Activated CD4-positive, alpha-beta T cell treated with anti-CD3 and anti-CD28 coated beads for 4 hours (primary cell): Measurements from ENCODE around the gene SPATA32.

Experiments used
- DNase-seq, 2 donors: peaks; one replicate each; pipeline ENCODE4 v3.0.0-alpha.2; 2020

SPATA32 gene

GRCh38 chr17:45293413-45294211 is 31.7 kb upstream of the SPATA32 start:
- DNase-seq: peak in 1 of 2 donors; percentile 33

DNA sequence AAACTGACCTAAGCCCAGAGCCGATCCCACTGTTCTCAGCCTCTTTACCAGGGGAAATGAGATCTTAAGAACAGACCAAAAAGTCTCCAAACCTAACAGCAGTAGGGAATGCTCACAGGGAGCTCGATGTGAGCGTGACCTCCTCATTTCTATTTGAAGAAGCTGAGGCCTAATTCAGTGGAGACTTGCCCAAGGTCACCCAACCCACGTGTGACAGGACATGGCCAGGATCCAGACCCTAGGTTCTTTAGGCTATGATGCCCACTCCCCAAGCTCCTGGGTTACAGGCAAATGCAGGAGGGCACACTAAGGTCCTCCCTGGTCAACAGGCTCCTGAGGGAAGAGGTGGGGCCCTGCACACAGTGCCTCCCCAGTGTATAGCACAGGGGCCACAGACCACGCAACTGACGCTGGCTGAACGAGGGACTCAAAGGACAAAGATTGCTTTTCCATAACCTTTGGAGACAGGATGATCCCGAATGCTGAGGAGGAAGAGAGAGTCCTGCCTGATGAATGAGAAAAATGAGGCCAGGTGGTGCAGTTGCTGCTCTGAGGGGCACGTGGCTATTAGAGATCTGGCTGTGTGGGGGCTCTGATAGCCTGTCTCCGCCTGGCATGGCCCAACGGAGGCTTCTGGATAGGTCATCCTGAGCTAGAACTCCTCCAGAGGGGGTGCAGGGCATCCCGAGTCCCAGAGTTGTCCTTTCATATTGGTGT is 31.0 kb upstream of the SPATA32 start:
- no peak for DNase-seq

DNA sequence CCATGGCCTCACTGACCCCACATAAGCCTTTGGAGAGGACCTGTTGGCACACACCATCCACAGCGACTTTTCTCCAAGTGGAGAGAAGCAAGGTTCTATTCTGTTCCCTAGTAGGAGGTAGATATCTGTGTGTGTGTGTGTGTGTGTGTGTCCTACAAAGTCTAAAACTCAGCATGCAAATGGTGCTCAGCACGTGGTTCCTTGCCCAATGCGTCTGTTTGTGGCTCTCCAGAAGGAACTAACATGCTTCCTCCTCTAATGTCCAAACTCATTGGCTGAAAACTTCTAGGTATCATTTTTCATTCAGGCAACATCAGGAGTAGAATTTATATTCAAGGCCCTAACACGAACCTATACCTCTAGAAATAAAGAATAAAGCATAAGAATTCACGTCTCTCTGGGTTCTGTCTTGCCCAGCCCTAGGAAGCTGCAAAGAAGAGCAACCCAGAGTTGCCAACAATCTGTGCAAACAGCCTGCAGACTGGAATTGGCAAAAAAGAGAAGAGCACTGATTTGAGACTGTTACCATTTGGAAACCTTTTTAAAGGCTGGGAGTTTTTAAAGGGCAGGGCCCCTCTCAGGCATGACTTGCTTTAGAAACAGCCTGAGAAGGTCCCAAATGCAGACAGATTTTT is 29.4 kb upstream of the SPATA32 start:
- DNase-seq: no peak

GRCh38 chr17:45290269-45290765 is 28.4 kb upstream of the SPATA32 start:
- DNase-seq: no peak

GRCh38 chr17:45289301-45290268 is 27.7 kb upstream of the SPATA32 start:
- DNase-seq: no peak

DNA sequence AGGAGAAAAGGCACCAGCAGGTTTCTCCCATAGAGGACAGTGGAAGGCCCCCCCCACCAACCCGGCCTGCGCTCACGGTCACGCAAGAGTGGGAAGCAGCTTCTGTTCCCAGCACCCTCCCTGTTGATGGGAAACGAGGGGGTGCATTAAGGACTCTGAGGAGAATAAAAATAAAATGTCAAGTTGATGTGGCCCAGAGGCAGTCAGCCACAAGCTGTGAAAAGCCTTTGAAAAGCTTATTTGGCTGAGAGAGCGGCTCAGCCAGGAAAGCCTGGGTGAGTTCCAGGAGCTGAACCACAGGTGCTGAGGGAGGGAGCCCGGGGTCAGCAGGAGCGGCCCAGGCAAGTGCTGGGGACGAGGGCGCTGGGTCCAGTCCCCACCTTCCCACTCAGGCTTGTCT is 26.9 kb upstream of the SPATA32 start:
- DNase-seq: no peak

- DNase-seq: no peak
Measured at GRCh38 chr17:45287526-45288500, 25.9 kb upstream of the SPATA32 start.

DNA sequence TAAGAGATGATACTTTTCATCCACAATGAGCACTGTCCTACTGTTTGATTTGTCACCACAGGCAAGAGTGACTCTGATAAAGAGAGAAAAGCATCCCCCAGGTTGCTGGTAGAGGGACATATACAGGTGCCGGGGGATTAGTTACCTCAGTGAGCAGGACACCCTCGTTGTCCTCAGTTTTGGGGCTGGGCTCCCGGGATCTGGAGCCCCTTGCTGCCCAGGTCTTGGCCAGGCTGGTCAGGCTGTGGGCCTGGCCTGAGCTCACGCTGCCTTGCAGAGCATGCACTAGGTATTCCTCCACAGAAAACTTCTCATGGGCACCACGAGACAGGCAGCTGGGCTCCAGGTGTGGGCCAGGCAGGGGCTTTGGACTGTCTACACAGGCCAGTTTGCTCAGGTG is 24.4 kb upstream of the SPATA32 start:
- no peak for DNase-seq

- DNase-seq: peak; percentile 51 to 55
Measured at GRCh38 chr17:45284176-45285140, 22.6 kb upstream of the SPATA32 start.

GRCh38 chr17:45283711-45284110 is 21.8 kb upstream of the SPATA32 start:
- DNase-seq: no peak

DNA sequence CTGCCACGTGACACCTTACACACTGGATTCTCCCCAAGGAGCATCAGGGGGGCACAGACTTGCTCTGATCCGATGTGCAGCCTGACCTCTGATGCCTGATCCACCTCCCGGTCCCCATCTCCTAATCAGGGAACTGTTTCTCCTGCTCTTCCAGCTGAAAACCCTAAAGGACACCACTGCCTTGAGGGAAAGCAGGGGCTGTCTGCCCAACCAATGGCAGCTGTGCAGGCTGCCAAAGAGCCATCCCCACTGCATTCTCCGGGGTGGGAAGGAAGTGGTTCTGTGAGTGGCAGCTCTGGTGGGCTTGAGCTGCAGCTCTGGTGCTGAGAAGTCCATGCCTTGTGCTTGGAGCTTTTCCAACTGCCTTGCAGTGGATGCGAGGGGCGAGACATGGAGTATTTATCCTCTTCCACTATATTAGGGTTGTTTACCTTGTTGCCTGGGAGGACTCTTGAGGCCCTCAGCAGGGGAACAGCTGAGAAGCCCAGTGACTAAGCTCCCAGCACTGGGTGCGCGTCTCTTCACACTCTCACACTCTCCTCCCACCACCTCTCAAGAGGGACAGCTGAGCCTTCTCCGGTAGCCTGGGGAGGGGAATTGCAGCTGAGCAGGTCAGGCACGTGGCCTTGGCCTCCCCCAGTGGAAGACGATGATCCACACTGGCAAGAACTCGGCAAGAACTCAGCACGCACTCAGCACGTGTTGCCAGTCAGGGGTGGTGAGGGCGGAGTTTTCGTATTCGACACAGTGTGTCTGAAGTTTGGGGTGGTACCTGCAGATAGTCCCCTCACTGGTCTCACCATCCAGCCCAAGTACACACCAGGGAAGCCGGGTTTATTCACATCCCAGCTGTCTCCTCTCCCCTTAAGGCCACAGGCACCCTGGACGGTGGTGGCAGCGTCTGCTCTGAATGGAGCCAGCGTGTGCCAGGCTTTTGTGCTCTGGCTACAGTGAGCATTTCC is 21.1 kb upstream of the SPATA32 start:
- no peak for DNase-seq

DNA sequence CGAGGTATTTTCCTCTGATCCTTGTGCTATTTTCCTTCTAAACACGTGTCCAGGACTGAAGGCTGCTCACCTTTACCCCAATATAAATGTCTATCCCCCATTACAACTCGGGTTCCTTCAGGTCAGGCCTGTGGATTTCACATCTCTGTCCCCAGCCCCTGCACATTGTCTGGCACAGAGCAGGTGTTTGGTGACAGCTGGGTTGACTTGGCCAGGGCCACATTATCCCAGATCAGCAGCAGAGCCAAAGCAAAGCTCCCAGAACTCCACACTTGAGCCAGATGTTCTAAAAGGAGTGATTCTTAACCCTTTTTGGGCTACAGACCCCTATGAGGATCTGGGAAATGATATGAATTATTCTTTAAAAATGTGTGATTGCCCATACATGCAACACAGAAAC is 18.0 kb upstream of the SPATA32 start:
- no peak for DNase-seq

- DNase-seq: no peak
Measured at GRCh38 chr17:45277992-45278391, 16.1 kb upstream of the SPATA32 start.

DNA sequence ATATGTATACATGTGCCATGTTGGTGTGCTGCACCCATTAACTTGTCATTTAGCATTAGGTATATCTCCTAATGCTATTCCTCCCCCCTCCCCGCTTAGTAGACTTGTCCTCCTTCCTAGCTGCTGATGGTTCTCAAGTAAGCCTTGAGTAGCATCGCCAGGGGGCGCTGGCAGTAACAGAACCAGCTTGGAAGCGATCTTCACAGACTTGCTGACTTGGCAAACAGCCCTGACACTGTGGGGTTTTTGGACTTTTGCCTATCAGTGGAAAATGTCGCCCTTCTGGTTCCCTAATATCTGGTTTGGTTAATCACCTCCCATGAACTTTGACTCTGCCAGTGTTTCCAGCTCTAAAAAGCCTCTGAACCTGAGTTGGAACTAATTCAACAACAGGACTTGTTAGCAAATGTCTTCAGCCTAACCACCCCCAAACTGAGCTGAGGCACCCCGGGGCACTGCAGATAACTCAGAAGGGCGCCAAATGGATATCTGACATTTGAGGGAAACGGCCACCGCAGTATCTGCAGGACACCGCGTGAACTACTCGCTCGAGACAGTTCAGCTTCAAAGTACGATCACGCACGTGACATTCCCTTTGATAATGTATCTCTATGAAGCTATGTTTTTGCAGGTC is 15.4 kb upstream of the SPATA32 start:
- peak; percentile 89 to 93 for DNase-seq

- DNase-seq: no peak
Measured at GRCh38 chr17:45276031-45276430, 14.1 kb upstream of the SPATA32 start.

- no peak for DNase-seq
Measured at GRCh38 chr17:45274033-45274432, 12.1 kb upstream of the SPATA32 start.

GRCh38 chr17:45273551-45273957 is 11.7 kb upstream of the SPATA32 start:
- no peak for DNase-seq

GRCh38 chr17:45271603-45272002 is 9.7 kb upstream of the SPATA32 start:
- DNase-seq: no peak
